Right ventricle myocardium superior (tissue), 1 donor: ENCODE results near the gene FBXO44. TPM values are rescaled to one million over a fixed set of nuclear protein-coding genes. Genes with fewer than 3 reads are reported as not detected.
"Not testable (repeated sequence)": the region's sequence is repeated elsewhere in the genome, so short reads cannot be mapped to it uniquely, and the experiment has no call there.

Source experiments
- ATAC-seq: fragments of 200-7000 bp; cut with Tn5 transposase; one replicate; pipeline ENCODE4 v1.9.1; 2020; ENCODE audit warnings: mild to moderate bottlenecking; ENCODE audit not compliant: poor library complexity
- DNase-seq: peaks from one replicate; pipeline ENCODE4 v3.0.0-alpha.2; 2020
- intact Hi-C: fragments of 100-400 bp; cut with DNase I; formaldehyde crosslinking; loops from one replicate; pipeline ENCODE4 v1.11.2; 2022
- long read RNA-seq: library from polyadenylated mRNA; unstranded; transcript quantifications from one replicate; pipeline ENCODE4 v2.0.0, GENCODE V29; 2021
- total RNA-seq: library from RNA; stranded (reverse); fragmentation: NEBNext Ultra II Directional; extraction: Animal tissue kit (Norgen Biotek cat#: 25700); gene quantifications from one replicate; pipeline ENCODE4 v1.2.1, GENCODE V29; 2021
- donor health status: DM: no; HTN: yes; CAD: no; lungs with severe emphysema.

FBXO44 gene, protein sequence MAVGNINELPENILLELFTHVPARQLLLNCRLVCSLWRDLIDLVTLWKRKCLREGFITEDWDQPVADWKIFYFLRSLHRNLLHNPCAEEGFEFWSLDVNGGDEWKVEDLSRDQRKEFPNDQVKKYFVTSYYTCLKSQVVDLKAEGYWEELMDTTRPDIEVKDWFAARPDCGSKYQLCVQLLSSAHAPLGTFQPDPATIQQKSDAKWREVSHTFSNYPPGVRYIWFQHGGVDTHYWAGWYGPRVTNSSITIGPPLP
- total RNA-seq = 15.6 TPM
- long read RNA-seq, transcript FBXO44-204 (5 exons, 1,734 nt) = major isoform, 29 of 79 reads
- long read RNA-seq, transcript FBXO44-202 (6 exons, 2,903 nt) = minor isoform, 15 of 79 reads
- long read RNA-seq, partial matches to known transcripts = 12 of 79 reads
- long read RNA-seq, other reads (novel, unspliced or antisense) = 17 of 79 reads

- ATAC-seq = peak; percentile 86
- intact Hi-C loops = loop anchor here (5.0 kb wide), 1 partner anchor 63 kb away; no protein-coding TSS in a partner anchor
- DNase-seq = peak; percentile 72
Observed at GRCh38 chr1:11654137-11654938, at the start of gene FBXO44, which contains the start of gene FBXO2. TSS of gene FBXO44 (plus strand) at chr1:11654877. CDS start at chr1:11655836, 959 bp downstream. TSS of gene FBXO2 (minus strand) at chr1:11654429. CDS start at chr1:11654340, 89 bp downstream.

- no peak for DNase-seq
- no peak for ATAC-seq
- intact Hi-C loops = no loop called here
Observed at GRCh38 chr1:11606775-11607174, 47.9 kb upstream of the FBXO44 start.

- ATAC-seq, intact Hi-C loops: not testable (repeated sequence)
Observed at GRCh38 chr1:11608596-11609130, 46.0 kb upstream of the FBXO44 start.

DNA sequence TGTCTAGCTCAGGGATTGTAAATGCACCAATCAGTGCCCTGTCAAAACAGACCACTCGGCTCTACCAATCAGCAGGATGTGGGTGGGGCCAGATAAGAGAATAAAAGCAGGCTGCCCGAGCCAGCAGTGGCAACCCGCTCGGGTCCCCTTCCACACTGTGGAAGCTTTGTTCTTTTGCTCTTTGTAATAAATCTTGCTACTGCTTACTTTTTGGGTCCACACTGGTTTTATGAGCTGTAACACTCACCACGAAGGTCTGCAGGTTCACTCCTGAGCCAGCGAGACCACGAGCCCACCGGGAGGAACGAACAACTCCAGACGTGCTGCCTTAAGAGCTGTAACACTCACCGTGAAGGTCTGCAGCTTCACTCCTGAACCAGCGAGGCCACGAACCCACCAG is 45.3 kb upstream of the FBXO44 start:
- intact Hi-C loops, DNase-seq, ATAC-seq: not testable (repeated sequence)

More at GRCh38 chr1:11608596-11609130, 46.0 kb upstream of the FBXO44 start:
- DNase-seq = not testable (repeated sequence)

- DNase-seq (no peak), ATAC-seq (no peak)
- intact Hi-C loops = no loop called here
Observed at GRCh38 chr1:11610629-11611180, 44.0 kb upstream of the FBXO44 start.

DNA sequence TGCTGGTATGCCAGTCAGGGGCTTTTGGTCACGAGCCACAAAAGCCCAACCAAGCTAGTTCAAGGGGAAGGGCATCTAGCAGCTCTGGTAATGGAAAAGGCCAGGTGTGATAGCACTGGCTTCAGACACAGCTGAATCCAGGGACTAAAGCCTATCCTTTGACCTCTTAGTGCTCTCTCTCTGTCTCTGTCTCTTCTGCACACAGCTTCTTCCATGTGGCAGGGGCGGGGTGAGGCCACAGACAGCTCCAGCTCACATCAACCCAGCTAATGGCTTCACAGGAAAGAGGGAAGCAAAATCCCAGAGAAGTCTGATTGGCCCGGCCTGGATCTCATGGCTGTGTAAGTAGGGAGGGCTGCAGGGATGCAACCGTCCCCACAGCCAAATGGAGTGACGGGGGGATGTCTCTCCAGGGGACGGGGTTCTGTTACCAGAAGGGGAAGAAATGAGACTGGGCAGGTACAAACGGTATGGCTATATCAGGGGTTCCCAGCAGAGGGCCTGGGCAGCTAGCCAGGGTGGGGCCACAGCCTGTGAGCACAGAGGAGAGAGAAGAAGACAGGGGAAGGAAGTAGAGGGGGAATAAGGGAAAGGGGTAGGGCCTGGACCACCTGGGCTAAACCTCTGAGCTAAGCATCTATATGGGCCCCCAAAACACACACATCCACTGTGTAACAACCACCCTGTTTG is 42.9 kb upstream of the FBXO44 start:
- ATAC-seq = no peak
- no peak for DNase-seq
- intact Hi-C loops = no loop called here

GRCh38 chr1:11613347-11613746 is 41.3 kb upstream of the FBXO44 start:
- intact Hi-C loops = no loop called here
- DNase-seq (no peak), ATAC-seq (no peak)

DNA sequence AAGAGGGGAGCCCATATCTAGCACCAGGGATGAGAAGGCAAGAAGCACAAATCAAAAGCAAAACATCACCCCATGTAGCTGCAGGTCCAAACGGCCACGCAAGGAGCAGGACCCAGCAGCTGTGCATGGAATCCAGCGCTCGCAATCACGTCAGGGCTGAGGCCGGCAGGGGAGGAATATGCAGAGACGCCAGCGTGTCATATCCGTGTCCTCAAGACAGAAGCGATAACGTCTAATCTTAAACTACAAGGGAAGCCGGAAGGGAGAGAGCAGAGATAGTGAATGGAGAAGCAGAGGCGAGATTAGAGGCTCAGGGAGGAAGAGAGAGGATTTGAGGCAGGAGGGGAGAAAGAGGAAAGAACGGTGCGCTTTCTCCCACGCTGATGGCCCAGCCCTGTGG is 39.6 kb upstream of the FBXO44 start:
- DNase-seq = no peak
- intact Hi-C loops = no loop called here
- ATAC-seq = no peak

DNA sequence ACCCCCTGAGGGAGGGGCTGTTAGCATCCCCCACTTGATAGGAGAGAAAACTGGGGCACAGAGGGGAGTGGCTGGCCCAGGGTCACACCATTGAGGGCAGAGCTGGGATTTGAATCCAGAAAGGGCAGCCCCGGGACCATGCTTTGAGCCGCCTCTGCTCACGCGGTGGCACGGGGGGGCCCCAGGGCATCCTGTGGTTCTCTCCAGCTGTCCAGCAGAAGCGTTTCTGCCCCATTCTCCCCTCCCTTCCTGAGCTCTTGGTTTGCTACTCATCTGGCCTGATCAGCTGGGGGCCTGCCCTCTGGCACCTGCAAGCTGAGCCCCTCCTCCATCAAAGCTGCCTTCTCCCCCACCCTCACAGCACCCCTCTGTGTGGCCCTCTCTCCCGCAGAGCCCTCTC is 37.9 kb upstream of the FBXO44 start:
- intact Hi-C loops = no loop called here
- DNase-seq (no peak), ATAC-seq (no peak)

GRCh38 chr1:11617314-11617713 is 37.4 kb upstream of the FBXO44 start:
- no peak for ATAC-seq
- no peak for DNase-seq
- intact Hi-C loops = no loop called here

- ATAC-seq (no peak), DNase-seq (no peak)
- intact Hi-C loops = no loop called here
Observed at GRCh38 chr1:11617741-11618140, 36.9 kb upstream of the FBXO44 start.

DNA sequence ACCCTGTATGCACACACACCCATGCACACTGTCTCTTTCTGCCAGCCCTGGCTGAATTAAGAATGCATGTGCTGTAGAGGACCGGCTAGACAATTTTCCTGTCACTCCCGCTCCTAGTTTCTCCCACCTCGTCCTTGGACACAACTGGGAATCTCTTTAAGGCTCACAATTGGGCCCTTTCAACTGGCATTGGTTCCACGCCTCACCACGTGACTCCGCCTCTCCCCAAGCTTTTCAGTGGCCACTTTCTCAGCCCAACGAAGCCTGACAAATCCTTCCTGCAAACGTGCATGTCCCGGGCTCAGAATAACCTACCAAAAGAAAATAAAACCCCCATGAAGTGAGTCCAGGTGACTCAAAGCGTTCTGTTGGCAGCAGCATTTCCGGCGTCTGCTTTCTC is 34.3 kb upstream of the FBXO44 start:
- ATAC-seq = no peak
- intact Hi-C loops = no loop called here
- DNase-seq = no peak

GRCh38 chr1:11620924-11621323 is 33.8 kb upstream of the FBXO44 start:
- ATAC-seq = no peak
- DNase-seq = no peak
- intact Hi-C loops = no loop called here

DNA sequence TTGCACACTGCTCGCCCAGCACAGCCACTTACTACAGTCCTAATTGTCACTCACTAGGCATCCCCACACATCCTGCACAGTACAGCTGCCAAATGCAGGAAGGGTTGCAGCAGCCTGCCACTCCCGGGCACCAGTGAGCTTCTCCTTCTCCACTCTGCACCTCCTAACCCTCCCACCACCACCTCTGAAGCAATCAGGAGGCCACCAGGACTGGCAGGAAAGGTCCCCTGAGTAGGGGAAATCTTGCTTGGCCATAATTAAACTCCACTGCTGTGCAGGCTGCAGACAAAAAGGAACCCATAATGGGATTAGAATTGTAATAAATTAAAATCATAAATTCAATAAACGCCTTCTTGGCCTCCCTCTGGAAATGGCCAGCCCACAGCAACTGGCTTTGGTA is 32.3 kb upstream of the FBXO44 start:
- no peak for ATAC-seq
- DNase-seq = no peak
- intact Hi-C loops = no loop called here

DNA sequence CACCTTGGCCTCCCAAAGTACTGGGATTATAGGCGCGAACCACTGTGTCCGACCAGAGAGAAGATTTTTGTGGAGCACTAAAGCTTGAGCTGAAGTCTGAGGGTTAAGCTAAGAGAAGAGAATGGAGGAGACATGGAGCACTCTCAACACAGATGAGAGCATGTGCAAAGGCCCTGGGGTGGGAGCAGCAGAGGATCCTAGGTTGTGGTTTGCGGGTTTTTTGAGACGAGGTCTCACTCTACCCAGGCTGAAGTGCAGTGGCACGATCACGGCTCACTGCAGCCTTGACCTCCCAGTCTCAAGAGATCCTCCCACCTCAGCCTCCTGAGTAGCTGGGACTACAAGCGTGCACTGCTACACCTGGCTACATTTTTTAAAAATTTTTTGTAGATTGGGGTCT is 31.0 kb upstream of the FBXO44 start:
- no peak for DNase-seq
- no peak for ATAC-seq
- intact Hi-C loops = no loop called here

GRCh38 chr1:11626551-11626950 is 28.1 kb upstream of the FBXO44 start:
- intact Hi-C loops = no loop called here
- DNase-seq = no peak
- no peak for ATAC-seq

GRCh38 chr1:11628767-11629166 is 25.9 kb upstream of the FBXO44 start:
- intact Hi-C loops = no loop called here
- ATAC-seq (no peak), DNase-seq (no peak)

DNA sequence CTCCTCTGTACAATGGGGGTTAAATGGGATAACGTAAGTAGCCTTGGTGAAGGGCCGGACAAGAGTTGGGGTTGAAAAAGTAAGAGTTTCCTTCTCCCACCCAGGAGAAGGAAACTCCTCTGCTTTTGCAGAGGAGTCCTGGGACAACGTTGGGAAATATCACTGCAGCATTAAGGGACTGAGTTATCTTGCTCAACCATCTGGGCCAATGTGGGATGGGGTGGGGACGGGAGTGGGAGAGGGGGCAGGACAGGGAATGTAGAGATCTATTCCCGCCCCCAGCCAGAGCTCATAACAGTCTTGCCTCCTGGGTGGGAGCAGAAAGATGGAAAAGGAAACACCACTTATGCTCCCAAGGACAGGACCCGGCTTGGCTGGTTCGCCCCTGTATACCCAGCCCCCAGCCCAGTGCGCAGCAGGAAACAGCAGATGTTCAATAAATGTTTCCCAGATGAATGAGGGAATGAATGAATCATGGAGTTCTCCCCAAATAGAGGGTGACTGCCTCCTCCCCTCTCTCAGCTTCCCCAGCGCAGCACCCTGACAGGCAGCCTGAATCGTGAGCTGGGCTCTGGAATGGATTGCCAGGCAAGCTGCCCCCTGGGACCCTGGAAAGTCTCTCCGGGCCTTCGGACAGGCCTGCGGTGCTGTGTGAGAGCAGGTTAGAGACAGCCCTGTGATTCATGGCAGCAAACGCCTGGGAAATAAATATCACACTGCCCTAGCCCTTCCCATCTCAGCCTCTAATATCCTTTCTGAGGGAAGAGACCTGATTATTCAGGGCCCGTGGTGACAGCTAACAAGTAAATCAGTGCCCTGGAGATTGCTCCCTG is 25.3 kb upstream of the FBXO44 start:
- no peak for DNase-seq
- ATAC-seq = no peak
- intact Hi-C loops = no loop called here
